ENCODE results near the gene SLC30A9. TPM values are rescaled to one million over a fixed set of nuclear protein-coding genes. Genes with fewer than 3 reads are reported as not detected.

The SLC30A9 gene
- total RNA-seq, 2 experiments from 2014 or later: 52.3 to 58.0 TPM

DNA sequence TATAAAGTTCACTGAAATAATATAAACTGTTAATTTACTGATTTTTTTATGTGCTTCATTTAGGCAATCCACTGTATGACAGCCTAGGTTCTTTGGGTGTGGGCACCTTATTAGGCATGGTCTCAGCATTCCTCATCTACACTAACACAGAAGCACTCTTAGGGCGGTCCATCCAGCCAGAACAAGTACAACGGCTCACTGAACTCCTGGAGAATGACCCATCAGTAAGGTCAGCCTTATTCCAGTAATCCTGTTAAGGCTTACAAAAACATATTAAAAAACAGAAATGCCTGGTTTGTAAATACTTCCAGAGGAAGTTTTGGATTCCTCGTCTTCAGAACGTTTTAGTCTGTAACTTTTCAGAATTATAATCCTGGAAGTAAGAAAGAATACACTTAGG lies 80.1 kb downstream of the SLC30A9 start:
- DNase-seq: no peak
- Mint-ChIP-seq H3K27ac (no peak overlapping the region), H3K4me1 (no peaks in the 10 kb centered on the region), H3K9me3 (no peaks in the 10 kb centered on the region), H3K27me3 (no peaks in the 10 kb centered on the region), H3K36me3 (peaks cover 14% of the 10 kb centered on the region), H3K4me3 (no peak overlapping the region)

DNA sequence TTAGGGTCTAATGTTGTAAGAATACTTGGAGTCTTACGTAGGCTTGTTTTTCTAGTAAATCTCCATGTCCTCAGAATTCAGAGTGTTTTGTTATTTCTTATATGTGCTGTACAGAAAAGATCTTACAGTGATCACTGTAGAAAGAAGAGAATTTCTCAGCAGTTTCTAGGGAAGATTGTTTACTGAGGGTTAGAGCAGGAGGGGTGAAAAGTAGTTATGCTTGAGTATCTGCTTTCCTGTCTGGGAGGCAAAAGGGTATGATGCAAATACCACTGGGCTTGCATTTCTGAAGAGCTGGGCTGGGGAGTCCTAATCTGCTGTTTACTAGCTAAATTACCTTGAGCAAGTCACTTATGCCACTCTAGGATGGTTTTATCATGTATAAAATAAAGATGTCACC lies 84.0 kb downstream of the SLC30A9 start:
- H3K4me3 Mint-ChIP-seq: no peak overlapping the region
- no peaks in the 10 kb centered on the region for H3K9me3 Mint-ChIP-seq
- H3K4me1 Mint-ChIP-seq: no peaks in the 10 kb centered on the region
- no peaks in the 10 kb centered on the region for H3K27me3 Mint-ChIP-seq
- H3K36me3 Mint-ChIP-seq: peaks cover 16% of the 10 kb centered on the region
- H3K27ac Mint-ChIP-seq: no peak overlapping the region
- DNase-seq: no peak

DNA sequence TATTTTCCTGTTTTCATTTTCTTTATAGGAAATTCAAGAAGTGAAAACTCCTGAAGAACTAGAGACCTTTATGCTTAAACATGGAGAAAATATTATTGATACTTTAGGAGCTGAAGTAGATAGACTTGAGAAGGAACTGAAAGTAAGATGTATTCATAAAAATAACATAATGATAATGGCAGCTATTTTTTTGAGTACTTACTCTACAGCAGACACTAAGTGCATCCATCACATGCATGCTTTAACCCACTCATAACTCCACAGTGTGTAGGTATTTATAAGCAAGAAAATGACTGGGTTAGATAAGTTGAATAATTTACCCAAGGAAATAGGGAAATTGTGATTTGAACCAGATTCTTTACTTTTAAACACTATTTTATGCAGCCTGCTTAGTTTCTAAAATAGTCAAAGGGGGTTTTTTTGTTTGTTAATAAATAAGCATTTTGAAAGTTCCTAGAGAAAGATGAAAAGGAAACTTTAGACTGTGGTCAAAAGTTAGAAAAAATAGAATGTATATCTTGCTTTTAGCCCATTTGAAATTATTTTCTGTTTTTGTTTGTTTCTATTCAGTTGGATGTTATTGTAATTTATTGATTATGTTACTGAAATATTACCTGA lies 88.0 kb downstream of the SLC30A9 start:
- DNase-seq: no peak
- Mint-ChIP-seq H3K27ac (no peak overlapping the region), H3K9me3 (no peaks in the 10 kb centered on the region), H3K36me3 (peaks cover 9% of the 10 kb centered on the region), H3K4me3 (no peak overlapping the region), H3K4me1 (no peaks in the 10 kb centered on the region), H3K27me3 (no peaks in the 10 kb centered on the region)

DNA sequence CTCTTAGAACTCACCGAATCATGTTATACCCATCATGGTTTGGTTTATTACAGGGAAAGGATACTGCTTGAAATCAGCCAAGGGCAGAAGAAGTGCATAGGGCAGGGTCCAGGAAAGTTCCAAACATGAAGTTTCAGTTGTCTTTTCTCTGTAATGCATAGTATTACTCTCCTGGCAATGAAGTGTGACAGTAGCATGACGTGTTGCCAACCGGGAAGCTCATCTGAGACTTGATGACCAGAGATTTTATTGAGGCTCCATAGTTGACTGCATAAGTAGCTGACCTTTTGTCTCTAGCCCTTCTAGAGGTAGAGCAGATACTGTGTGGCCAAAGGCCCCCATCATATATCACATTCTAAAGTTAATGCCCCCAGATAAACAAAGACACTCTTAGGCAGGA lies 90.0 kb downstream of the SLC30A9 start:
- H3K4me1 Mint-ChIP-seq: no peaks in the 10 kb centered on the region
- H3K27ac Mint-ChIP-seq: no peak overlapping the region
- H3K36me3 Mint-ChIP-seq: peaks cover 6% of the 10 kb centered on the region
- no peak for DNase-seq
- H3K4me3 Mint-ChIP-seq: no peak overlapping the region
- H3K9me3 Mint-ChIP-seq: no peaks in the 10 kb centered on the region
- H3K27me3 Mint-ChIP-seq: no peaks in the 10 kb centered on the region

DNA sequence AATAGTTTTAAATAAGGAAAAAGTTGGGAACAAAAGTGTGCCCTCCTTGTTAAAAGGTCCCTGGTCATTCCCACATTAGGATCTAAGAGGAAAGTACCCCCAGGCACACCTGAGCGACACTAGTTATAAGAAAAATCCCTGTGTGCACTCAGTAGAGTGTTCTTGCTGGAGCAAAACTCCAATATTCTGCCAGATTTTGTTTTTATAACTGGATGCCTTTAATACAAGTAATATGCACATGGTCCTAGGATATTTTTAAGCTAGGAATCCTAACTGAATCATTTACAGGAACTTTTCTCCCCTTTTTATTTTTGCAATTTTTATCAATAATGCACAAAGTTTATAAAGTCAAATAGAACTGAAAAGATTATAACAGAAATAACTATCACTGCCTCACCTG lies 93.5 kb downstream of the SLC30A9 start:
- no peaks in the 10 kb centered on the region for H3K4me1 Mint-ChIP-seq
- DNase-seq: no peak
- H3K36me3 Mint-ChIP-seq: peaks cover 19% of the 10 kb centered on the region
- no peak overlapping the region for H3K27ac Mint-ChIP-seq
- no peak overlapping the region for H3K4me3 Mint-ChIP-seq
- H3K27me3 Mint-ChIP-seq: no peaks in the 10 kb centered on the region
- H3K9me3 Mint-ChIP-seq: no peaks in the 10 kb centered on the region

DNA sequence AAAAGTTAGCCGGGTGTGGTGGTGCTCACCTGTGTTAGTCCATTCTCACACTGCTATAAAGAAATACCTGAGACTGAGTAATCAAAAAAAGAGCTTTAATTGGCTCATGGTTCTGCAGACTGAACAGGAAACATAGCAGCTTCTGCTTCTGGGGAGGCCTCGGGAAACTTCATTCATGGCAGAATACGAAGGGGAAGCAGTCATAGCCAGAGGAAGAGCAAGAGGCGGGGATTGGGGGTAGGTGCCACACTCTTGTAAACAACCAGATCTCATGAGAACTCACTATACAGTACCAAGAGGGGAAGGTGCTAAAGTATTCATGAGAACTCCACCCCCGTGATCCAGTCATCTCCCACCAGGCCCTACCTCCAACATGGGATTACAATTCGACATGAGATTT lies 98.1 kb downstream of the SLC30A9 start:
- Mint-ChIP-seq H3K36me3 (peaks cover 19% of the 10 kb centered on the region), H3K27me3 (no peaks in the 10 kb centered on the region), H3K4me3 (no peak overlapping the region), H3K4me1 (no peaks in the 10 kb centered on the region), H3K27ac (no peak overlapping the region), H3K9me3 (no peaks in the 10 kb centered on the region)
- DNase-seq: no peak

DNA sequence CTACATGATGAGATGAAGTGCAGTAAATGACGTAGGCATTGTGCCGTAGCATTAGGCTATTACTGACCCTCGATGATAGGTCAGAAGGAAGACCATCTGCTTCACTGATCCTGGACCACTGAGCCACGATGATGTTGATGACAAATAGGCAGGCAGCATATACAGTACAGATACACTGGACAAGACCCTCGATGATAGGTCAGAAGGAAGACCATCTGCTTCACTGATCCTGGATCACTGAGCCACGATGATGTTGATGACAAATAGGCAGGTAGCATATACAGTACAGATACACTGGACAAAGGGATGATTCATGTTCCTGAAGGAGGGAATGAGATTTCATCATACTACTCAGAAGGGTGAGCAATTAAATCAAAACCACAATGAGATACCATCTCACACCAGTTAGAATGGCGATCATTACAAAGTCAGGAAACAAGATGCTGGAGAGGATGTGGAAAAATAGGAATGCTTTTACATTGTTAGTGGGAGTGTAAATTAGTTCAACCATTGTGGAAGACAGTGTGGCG lies 111.2 kb downstream of the SLC30A9 start:
- Mint-ChIP-seq H3K27ac (no peak overlapping the region), H3K4me3 (no peak overlapping the region), H3K4me1 (no peaks in the 10 kb centered on the region), H3K27me3 (no peaks in the 10 kb centered on the region), H3K36me3 (no peaks in the 10 kb centered on the region), H3K9me3 (peaks cover 4% of the 10 kb centered on the region)
- DNase-seq: no peak

DNA sequence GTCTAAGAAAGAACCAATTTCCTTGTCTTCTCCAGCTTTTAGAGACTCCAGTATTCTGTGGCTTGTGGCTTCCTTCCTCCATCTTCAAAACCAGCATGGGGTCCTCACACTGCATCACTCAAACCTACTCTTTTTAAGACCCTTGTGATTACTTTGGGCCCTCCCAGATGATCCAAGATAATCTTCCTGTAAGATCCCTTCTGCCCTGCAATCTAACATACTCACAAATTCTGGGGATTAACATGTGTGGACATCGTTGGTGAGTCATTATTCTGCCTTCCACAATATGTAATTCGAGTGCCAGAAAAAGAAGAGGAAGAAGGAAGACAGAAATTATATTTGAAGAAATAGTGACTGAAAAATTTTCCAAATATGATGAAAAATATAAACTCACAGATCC lies 114.2 kb downstream of the SLC30A9 start:
- Mint-ChIP-seq H3K4me3 (no peak overlapping the region), H3K4me1 (no peaks in the 10 kb centered on the region), H3K27me3 (peaks cover 7% of the 10 kb centered on the region), H3K27ac (no peak overlapping the region), H3K36me3 (no peaks in the 10 kb centered on the region), H3K9me3 (peaks cover 4% of the 10 kb centered on the region)
- DNase-seq: no peak

DNA sequence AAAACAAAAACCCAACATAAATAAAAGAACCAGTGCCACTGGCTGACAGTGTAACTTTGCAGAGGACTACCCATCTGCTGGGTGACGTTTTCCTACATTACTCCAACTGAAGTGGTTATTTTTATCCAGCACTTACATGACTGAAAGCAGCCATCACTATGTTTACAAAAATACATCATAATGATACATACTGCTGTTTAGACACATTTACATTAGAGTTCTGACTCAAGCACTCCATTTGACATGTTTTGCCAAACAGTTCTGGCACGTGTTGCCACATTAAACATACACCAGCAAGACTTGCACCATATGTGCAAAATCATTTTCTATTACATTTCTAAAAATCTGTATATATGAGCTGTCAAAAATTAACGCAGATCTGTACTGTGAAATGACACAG lies 122.5 kb downstream of the SLC30A9 start:
- no peaks in the 10 kb centered on the region for H3K36me3 Mint-ChIP-seq
- peaks cover 21% of the 10 kb centered on the region for H3K27me3 Mint-ChIP-seq
- H3K27ac Mint-ChIP-seq: no peak overlapping the region
- no peaks in the 10 kb centered on the region for H3K4me1 Mint-ChIP-seq
- peaks cover 2% of the 10 kb centered on the region for H3K9me3 Mint-ChIP-seq
- no peak overlapping the region for H3K4me3 Mint-ChIP-seq
- no peak for DNase-seq

DNA sequence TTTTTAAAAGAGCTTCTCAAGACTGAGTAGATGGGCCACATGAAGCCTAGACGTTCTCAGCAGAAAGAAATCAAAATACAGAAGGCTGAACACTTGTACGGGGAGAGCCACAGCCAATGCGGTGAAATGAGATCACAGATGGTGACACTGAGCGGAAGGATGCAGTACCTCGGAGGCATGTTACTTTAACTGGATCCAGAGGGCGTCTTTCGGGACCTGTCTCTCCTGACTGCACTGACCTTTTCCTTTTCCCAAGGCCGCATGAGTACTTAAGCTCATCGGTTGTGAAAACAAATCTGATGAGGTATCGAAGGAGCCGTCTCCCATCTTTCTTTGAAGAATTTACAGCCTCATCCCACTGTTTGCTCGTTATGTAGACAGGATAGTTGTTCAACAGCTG lies 129.6 kb downstream of the SLC30A9 start:
- Mint-ChIP-seq H3K9me3 (no peaks in the 10 kb centered on the region), H3K27me3 (peaks cover 10% of the 10 kb centered on the region)

DNA sequence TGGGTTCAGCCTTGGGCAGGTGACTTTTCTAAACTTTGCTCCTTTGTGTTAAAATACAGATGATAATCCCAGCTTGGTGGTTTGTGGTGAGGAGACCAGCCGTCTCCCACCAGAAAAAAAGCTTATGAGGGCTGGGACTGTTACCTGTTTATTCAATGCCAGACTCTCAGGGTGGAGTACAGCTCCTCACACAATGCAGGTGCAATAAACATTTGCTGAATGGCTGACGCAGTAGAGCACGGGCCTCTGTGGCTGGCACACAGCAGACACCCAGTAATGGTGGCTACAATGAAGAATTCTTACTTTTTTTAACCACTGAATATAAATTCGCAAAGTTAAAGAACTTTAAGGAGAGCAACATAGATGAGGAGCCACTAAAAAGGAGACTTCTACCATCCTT lies 131.9 kb downstream of the SLC30A9 start:
- H3K36me3 Mint-ChIP-seq: no peaks in the 10 kb centered on the region
- H3K4me1 Mint-ChIP-seq: no peaks in the 10 kb centered on the region
- no peak overlapping the region for H3K27ac Mint-ChIP-seq
- H3K9me3 Mint-ChIP-seq: no peaks in the 10 kb centered on the region
- H3K4me3 Mint-ChIP-seq: no peak overlapping the region
- no peak for DNase-seq
- peaks cover 4% of the 10 kb centered on the region for H3K27me3 Mint-ChIP-seq

More for the DNA sequence above, 129.6 kb downstream of the SLC30A9 start:
- Mint-ChIP-seq H3K4me3 (no peak overlapping the region), H3K4me1 (no peaks in the 10 kb centered on the region), H3K36me3 (no peaks in the 10 kb centered on the region), H3K27ac (no peak overlapping the region)
- DNase-seq: no peak

DNA sequence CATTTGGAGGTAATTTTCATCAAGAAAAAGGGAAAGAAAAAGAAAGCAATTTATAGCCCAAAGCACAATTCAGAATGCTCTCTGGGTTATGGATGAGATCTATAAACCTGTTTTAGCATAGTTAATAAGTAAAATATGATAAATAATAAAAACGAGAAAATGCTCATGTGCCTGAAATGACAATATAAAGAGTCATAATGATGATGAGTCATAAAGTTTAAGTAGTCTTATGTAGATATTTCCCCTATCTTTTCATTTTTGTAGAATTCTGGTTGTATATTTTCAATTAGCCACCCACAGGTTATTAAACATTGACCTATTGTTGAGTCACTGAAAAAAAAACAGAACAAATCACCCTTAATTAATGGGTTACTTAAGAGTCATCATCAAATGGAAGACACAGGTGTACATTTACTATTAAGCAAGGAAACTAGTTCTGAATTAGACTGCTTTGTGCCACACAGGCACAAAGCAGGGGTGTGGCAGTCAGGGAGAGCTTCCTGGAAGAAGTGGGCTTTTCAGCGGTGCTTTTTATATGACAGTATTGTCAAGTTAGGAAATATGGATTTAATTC lies 132.8 kb downstream of the SLC30A9 start:
- no peaks in the 10 kb centered on the region for H3K36me3 Mint-ChIP-seq
- no peak overlapping the region for H3K27ac Mint-ChIP-seq
- H3K4me1 Mint-ChIP-seq: no peaks in the 10 kb centered on the region
- no peak overlapping the region for H3K4me3 Mint-ChIP-seq
- no peaks in the 10 kb centered on the region for H3K27me3 Mint-ChIP-seq
- no peak for DNase-seq
- no peaks in the 10 kb centered on the region for H3K9me3 Mint-ChIP-seq

DNA sequence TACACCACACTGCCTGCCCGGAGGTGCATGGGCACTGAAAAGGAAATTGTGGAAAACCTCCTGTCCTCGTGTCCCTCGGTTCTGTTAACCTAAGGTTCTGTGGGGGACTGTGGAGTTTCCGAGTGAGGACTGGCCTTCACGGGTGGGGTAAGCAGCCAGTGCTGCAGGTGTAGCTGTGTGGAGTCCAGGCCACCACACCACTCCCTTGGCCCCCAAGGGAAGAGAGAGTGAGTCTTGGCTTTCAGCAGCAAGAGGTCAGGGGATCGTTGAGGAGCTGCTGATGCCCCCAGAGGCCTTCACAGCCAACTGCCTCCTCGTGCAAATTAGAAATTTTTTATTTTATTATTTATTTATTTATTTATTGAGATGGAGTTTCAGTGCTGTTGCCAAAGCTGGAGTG lies 141.8 kb downstream of the SLC30A9 start:
- Mint-ChIP-seq H3K4me1 (no peaks in the 10 kb centered on the region), H3K4me3 (no peak overlapping the region), H3K27ac (no peak overlapping the region), H3K9me3 (no peaks in the 10 kb centered on the region), H3K36me3 (no peaks in the 10 kb centered on the region), H3K27me3 (no peaks in the 10 kb centered on the region)
- DNase-seq: no peak

DNA sequence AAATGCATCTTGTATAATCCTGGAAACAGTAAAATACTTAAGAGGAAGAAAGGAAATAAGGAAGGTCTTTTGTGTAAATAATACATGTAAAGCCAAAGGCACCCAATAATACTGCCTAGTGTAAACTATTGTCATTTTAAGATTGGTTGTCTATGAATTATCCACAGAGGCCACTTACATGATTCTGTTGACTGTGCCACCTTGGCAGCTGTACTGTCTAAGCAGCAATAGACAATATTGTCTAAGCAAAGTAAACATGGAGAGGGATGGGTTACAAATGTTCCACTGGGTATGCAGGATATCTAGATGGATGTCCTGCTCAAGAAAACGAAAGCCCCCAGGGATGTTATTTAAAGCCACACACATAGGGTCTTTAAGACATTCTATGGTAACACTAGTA lies 142.7 kb downstream of the SLC30A9 start:
- H3K4me3 Mint-ChIP-seq: no peak overlapping the region
- DNase-seq: no peak
- no peaks in the 10 kb centered on the region for H3K36me3 Mint-ChIP-seq
- H3K27me3 Mint-ChIP-seq: peaks cover 1% of the 10 kb centered on the region
- no peaks in the 10 kb centered on the region for H3K9me3 Mint-ChIP-seq
- H3K27ac Mint-ChIP-seq: no peak overlapping the region
- H3K4me1 Mint-ChIP-seq: no peaks in the 10 kb centered on the region

DNA sequence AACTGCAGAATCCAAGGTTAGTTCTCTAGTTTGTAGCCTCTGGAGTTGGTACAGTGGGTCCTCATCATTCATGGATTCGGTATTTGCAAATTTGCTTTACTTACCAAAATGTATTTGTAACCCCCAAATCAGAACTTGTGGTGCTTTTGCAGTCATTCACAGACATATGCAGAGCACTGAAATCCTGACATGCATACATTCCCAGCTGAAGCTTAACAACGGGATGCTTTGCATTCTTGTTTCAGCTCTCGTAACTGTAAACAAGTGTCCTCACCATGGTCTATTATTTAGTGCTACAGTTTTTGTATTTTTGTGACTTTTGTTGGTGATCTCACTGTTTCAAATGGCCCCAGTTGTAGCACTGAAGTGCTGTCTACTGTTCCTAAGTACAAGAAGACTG lies 146.0 kb downstream of the SLC30A9 start:
- no peak for DNase-seq
- H3K27ac Mint-ChIP-seq: no peak overlapping the region
- peaks cover 10% of the 10 kb centered on the region for H3K27me3 Mint-ChIP-seq
- H3K9me3 Mint-ChIP-seq: no peaks in the 10 kb centered on the region
- no peaks in the 10 kb centered on the region for H3K36me3 Mint-ChIP-seq
- no peak overlapping the region for H3K4me3 Mint-ChIP-seq
- H3K4me1 Mint-ChIP-seq: no peaks in the 10 kb centered on the region
